Adrenal gland (tissue), 5 donors: ENCODE measurements around the gene SLC7A6.

Experiments
- POLR2A ChIP-seq, 2 donors: fragments of 450-650 bp; IDR thresholded peaks; one replicate each; pipeline ENCODE4 v1.6.1; 2017; ENCODE audit warnings: antibody characterized with exemption in 2 of 2, mild to moderate bottlenecking in 2 of 2, moderate library complexity in 1 of 2
- TF ChIP-seq, protein P1 (sequence below), 6 experiments: fragments of 450-650 bp in 4 of 6; fragments of 200-600 bp in 2 of 6; sonication (generic) in 1 of 6; IDR thresholded peaks; 1 replicate in 5 of 6; 2 replicates in 1 of 6; pipeline versions ENCODE4 v1.5.1 to v1.8.0; 2016 to 2021; ENCODE audit warnings: antibody characterized with exemption in 6 of 6, mild to moderate bottlenecking in 2 of 6, moderate library complexity in 1 of 6
- donor health status: DM: no; HTN: no; CAD: no.

DNA sequence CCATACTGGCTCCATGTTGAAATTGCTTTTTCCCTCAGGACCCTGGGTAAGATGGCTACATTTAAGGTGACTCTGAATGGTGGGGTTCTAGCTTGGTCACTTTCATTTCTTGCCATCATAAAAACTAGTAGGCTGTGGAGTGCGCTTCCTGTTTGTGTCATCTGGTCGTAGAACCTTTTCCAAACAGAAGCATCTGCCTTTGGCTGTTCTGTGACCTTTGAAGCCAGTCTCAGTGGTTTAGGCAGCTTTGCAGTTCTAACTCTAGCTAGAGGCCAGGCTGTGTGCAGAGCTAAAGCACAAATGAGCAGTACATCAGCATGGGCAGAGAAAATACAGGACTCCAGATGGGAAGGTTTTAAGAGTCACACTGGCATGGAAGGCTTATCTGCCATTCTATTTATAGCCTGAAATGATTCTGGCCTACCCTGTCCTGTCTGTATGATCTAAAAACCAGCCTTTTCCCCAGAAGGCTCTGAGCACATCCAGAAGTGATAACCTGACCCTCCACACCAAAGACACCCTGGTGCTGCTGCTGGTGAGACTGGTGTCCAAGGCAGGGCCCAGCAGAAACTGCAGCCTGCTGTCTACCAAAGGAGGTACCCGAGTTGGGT is 37.0 kb upstream of the SLC7A6 start:
- TF ChIP-seq, protein P1, sequence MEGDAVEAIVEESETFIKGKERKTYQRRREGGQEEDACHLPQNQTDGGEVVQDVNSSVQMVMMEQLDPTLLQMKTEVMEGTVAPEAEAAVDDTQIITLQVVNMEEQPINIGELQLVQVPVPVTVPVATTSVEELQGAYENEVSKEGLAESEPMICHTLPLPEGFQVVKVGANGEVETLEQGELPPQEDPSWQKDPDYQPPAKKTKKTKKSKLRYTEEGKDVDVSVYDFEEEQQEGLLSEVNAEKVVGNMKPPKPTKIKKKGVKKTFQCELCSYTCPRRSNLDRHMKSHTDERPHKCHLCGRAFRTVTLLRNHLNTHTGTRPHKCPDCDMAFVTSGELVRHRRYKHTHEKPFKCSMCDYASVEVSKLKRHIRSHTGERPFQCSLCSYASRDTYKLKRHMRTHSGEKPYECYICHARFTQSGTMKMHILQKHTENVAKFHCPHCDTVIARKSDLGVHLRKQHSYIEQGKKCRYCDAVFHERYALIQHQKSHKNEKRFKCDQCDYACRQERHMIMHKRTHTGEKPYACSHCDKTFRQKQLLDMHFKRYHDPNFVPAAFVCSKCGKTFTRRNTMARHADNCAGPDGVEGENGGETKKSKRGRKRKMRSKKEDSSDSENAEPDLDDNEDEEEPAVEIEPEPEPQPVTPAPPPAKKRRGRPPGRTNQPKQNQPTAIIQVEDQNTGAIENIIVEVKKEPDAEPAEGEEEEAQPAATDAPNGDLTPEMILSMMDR (IDR thresholded peaks at IDR 0.05): no peak
- TF ChIP-seq POLR2A (IDR thresholded peaks at IDR 0.05): no peak
